ENCODE results near the gene METTL26. TPM values are rescaled to one million over a fixed set of nuclear protein-coding genes. Genes with fewer than 3 reads are reported as not detected.

The METTL26 gene
- total RNA-seq, 1 donor from 2014 or later: 73.2 TPM

DNA sequence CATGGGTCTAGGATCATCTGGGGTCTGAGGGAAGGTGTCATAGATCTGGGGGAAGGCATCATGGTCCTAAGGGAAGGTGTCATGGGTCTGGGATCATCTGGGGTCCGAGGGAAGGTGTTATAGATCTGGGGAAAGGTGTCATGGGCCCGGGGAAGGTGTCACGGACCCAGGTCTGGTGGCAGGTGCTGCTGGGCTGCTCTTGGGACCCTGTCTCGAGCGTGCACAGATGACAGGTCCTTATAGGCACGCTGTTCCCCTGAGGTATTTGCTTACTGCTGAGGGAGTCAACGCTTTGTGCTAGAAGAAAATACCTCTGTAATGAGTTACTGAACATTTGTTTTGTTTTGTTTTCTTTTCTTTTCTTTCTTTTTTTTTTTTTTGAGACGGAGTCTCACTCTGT, 44.9 kb downstream of the METTL26 start:
- peaks cover 4% of the 10 kb centered on the region for H3K36me3 Mint-ChIP-seq
- TF ChIP-seq, protein P1, sequence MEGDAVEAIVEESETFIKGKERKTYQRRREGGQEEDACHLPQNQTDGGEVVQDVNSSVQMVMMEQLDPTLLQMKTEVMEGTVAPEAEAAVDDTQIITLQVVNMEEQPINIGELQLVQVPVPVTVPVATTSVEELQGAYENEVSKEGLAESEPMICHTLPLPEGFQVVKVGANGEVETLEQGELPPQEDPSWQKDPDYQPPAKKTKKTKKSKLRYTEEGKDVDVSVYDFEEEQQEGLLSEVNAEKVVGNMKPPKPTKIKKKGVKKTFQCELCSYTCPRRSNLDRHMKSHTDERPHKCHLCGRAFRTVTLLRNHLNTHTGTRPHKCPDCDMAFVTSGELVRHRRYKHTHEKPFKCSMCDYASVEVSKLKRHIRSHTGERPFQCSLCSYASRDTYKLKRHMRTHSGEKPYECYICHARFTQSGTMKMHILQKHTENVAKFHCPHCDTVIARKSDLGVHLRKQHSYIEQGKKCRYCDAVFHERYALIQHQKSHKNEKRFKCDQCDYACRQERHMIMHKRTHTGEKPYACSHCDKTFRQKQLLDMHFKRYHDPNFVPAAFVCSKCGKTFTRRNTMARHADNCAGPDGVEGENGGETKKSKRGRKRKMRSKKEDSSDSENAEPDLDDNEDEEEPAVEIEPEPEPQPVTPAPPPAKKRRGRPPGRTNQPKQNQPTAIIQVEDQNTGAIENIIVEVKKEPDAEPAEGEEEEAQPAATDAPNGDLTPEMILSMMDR (IDR thresholded peaks at IDR 0.05; ENCODE audit: unreplicated experiment): no peak
- no peaks in the 10 kb centered on the region for H3K9me3 Mint-ChIP-seq
- H3K27me3 Mint-ChIP-seq (ENCODE audit: low read depth): no peaks in the 10 kb centered on the region
- peak overlapping the region; percentile 82 for H3K27ac Mint-ChIP-seq
- H3K4me3 Mint-ChIP-seq: peak overlapping the region; percentile 83
- no peak for DNase-seq (ENCODE audit: low spot score in 2 of 2, unreplicated experiment in 2 of 2)
- peaks cover 42% of the 10 kb centered on the region for H3K4me1 Mint-ChIP-seq

DNA sequence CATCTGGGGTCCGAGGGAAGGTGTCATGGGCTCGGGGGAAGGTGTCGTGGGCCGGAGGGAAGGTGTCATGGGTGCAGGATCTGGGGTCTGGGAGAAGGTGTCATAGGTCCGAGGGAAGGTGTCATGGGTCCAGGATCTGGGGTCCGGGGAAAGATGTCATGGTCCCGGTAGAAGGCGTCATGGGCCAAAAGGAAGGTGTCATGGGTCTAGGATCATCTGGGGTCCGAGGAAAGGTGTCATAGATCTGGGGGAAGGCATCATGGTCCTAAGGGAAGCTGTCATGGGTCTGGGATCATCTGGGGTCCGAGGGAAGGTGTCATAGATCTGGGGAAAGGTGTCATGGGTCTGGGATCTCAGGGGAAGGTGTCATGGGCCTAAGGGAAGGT, 45.3 kb downstream of the METTL26 start:
- H3K27me3 Mint-ChIP-seq (ENCODE audit: low read depth): peaks cover 2% of the 10 kb centered on the region
- peak overlapping the region; percentile 83 for H3K4me3 Mint-ChIP-seq

DNA sequence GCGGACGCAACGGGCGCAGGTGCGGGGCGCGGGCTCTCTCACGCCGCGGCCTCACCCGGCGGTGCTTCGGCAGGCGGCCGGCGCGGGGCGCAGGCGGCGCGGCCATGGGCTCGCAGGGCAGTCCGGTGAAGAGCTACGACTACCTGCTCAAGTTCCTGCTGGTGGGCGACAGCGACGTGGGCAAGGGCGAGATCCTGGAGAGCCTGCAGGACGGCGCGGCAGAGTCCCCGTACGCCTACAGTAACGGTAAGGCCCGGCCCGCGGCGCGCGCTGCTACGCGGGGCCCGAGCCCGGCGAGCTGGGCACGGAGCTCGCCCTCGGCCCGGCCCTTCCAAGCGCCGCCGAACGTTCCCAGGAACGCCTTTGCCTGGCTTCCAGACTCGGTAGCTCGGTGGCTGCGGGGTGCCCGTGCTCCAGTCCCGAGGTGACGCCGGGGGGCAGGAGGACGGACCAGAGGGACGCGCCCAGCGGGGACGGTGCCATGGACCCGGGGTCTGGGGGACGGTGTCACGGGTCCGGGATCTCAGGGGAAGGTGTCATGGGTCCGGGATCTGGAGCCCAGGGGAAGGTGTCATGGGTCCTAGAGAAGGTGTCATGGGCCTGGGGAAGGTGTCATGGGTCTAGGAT, 45.8 kb downstream of the METTL26 start:
- Mint-ChIP-seq H3K36me3 (no peaks in the 10 kb centered on the region), H3K4me1 (peaks cover 49% of the 10 kb centered on the region), H3K4me3 (peak overlapping the region; percentile 83), H3K9me3 (no peaks in the 10 kb centered on the region), H3K27ac (peak overlapping the region; percentile 82), H3K27me3 (ENCODE audit: low read depth) (peaks cover 6% of the 10 kb centered on the region)
- DNase-seq (ENCODE audit: low spot score in 2 of 2, unreplicated experiment in 2 of 2): no peak
- TF ChIP-seq, protein P1 (IDR thresholded peaks at IDR 0.05; ENCODE audit: unreplicated experiment): no peak

More for the DNA sequence above, 45.3 kb downstream of the METTL26 start:
- TF ChIP-seq, protein P1 (IDR thresholded peaks at IDR 0.05; ENCODE audit: unreplicated experiment): no peak
- Mint-ChIP-seq H3K4me1 (peaks cover 44% of the 10 kb centered on the region), H3K9me3 (no peaks in the 10 kb centered on the region), H3K27ac (peak overlapping the region; percentile 82), H3K36me3 (no peaks in the 10 kb centered on the region)
- DNase-seq (ENCODE audit: low spot score in 2 of 2, unreplicated experiment in 2 of 2): no peak

DNA sequence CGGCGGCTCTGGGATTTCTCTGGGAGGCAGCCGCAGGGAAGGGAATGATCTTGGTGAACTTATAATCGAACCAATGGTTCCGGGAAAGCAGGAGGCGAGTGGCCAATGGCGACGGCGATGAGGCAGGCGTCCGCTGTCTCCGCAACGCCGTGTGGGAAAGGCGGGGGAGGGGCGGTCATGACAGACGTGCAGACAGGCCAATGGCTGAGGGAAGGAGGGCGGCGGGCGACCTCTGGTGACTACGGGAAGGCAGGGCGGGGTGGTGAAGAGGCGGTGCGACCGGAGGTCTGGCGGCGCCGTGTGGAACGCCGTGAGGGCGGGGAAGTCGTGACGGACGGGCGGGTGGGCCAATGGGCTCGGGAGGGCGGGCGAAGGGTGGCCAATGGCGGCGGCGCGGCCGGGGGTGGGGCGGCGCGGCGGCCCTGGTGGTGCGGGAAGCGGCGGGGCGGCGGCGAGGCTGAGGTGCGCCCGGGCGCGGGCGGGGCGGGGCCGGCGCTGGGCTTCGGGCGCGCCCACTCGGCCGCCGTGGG, 46.4 kb downstream of the METTL26 start, which contains the start of gene RAB40C:
Gene RAB40C (plus strand): TSS at position 409 of the 530 bp plus-strand sequence. CDS start 226 bp downstream, outside the sequence.
- H3K27ac Mint-ChIP-seq: peak within 1 kb of the TSS; percentile 99
- TF ChIP-seq, protein P1 (IDR thresholded peaks at IDR 0.05; ENCODE audit: unreplicated experiment): no peak
- H3K4me3 Mint-ChIP-seq: peak within 1 kb of the TSS; percentile 100
- DNase-seq (ENCODE audit: low spot score in 2 of 2, unreplicated experiment in 2 of 2): peak; percentile 97 to 99
- H3K4me1 Mint-ChIP-seq: peaks cover 49% of the 10 kb centered on the region
- H3K27me3 Mint-ChIP-seq (ENCODE audit: low read depth): peaks cover 7% of the 10 kb centered on the region
- no peaks in the 10 kb centered on the region for H3K9me3 Mint-ChIP-seq
- H3K36me3 Mint-ChIP-seq: no peaks in the 10 kb centered on the region

DNA sequence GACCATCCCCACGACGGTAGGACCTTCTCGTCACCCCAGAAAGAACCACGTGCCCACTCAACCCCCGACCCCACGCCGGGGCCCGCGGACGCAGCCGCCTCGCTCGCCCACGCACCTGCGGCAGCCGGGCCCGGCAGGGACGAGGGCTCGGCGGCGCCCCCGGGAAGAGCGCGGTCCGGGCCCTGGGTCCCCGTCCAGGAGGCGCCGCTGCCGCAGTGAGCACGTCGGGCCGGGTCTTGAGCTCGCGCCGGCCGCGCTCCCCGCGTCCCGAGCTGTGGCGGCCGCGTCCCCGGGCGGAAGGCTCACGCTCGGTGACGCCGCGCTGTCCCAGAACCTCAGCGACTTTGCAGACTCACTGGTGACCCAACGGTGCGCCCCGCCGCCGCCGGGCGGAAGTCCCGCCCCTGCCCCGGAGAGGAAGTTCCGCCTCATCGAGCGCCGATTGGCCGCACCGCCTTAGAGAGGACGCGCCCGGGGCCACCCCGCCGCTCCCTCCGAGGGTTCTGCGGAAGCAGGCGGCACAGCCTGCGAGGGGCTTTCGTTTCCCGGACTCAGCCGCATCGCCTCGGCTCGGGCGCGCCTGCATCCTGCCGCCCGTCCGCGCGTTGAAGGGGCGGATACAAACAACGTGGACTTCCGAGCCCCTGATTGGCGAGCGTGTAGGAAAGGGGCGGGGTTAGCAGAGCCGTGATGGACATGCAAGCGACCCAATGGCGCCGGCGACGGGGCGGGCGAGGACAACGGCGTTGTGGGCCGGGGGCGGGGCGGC, 47.0 kb downstream of the METTL26 start:
- TF ChIP-seq, protein P1 (IDR thresholded peaks at IDR 0.05; ENCODE audit: unreplicated experiment): no peak
- peaks cover 48% of the 10 kb centered on the region for H3K4me1 Mint-ChIP-seq
- H3K9me3 Mint-ChIP-seq: no peaks in the 10 kb centered on the region
- DNase-seq (ENCODE audit: low spot score in 2 of 2, unreplicated experiment in 2 of 2): peak; percentile 96 to 99
- peak overlapping the region; percentile 99 for H3K27ac Mint-ChIP-seq
- H3K36me3 Mint-ChIP-seq: no peaks in the 10 kb centered on the region
- H3K27me3 Mint-ChIP-seq (ENCODE audit: low read depth): peaks cover 7% of the 10 kb centered on the region
- H3K4me3 Mint-ChIP-seq: peak overlapping the region; percentile 100

All from mesothelial cell of epicardium (in vitro differentiated cells).